Fibroblast of the aortic adventitia (primary cell): Measurements from ENCODE around the gene APOA5. TPM values are rescaled to one million over a fixed set of nuclear protein-coding genes. Genes with fewer than 3 reads are reported as not detected.
"Not testable (repeated sequence)": the region's sequence is repeated elsewhere in the genome, so short reads cannot be mapped to it uniquely, and the experiment has no call there.

ENCODE experiments used
- DNase-seq: peaks from one replicate; pipeline ENCODE4 v3.0.0-alpha.2; 2010; ENCODE audit warnings: low read depth
- H3K4me3 ChIP-seq: 2 replicates; pipeline ENCODE4 v1.5.1; 2011; ENCODE audit warnings: low read depth, mild to moderate bottlenecking, control low read depth, low read length, moderate library complexity
- total RNA-seq: library from RNA; depleted of rRNA; stranded (reverse); fragments of >200 nt; gene quantifications from 2 replicates; pipeline ENCODE4 v1.2.3, GENCODE V29; 2012; ENCODE audit warnings: low replicate concordance
- TF ChIP-seq, protein P1 (sequence below): IDR thresholded peaks from 2 replicates; pipeline ENCODE4 v1.5.1; 2011; ENCODE audit warnings: mild to moderate bottlenecking, low read length, control low read depth, inconsistent platforms; ENCODE audit not compliant: insufficient read depth

The APOA5 gene
- total RNA-seq, 1 donor = not detected

DNA sequence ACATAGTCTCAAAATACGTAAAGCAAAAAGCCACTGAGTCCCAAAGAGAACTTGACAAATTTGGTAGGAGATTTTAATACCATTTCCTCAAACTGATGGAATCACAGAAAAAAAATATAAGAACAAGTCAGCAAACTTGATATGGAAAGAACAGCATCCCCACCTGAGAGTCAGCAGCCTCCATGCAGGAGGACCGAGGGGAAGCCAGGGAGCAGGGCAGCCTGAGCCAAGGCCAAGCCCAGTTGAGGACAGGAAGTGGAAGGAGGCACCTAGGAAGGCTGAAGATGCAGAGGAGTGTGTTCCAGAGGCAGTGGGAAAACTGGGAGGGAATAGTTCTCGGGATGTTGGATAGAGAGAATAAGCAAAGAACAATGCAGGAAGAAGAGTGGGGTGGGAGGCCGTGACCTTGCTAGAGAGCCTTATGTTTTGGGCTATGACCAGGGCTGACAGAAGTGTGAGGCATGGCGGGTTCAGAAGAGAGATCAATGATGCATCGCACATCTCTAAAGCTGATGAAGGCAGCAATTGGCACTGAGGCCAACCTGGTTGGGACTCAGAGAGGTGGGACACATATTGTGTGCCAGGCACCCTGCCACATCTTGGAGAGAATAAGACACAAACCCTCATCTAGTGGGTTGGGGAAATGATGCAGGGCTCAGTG, 16.1 kb upstream of the APOA5 start:
- H3K4me3 ChIP-seq = no peak overlapping the region
- TF ChIP-seq, protein P1, sequence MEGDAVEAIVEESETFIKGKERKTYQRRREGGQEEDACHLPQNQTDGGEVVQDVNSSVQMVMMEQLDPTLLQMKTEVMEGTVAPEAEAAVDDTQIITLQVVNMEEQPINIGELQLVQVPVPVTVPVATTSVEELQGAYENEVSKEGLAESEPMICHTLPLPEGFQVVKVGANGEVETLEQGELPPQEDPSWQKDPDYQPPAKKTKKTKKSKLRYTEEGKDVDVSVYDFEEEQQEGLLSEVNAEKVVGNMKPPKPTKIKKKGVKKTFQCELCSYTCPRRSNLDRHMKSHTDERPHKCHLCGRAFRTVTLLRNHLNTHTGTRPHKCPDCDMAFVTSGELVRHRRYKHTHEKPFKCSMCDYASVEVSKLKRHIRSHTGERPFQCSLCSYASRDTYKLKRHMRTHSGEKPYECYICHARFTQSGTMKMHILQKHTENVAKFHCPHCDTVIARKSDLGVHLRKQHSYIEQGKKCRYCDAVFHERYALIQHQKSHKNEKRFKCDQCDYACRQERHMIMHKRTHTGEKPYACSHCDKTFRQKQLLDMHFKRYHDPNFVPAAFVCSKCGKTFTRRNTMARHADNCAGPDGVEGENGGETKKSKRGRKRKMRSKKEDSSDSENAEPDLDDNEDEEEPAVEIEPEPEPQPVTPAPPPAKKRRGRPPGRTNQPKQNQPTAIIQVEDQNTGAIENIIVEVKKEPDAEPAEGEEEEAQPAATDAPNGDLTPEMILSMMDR = no peak
- DNase-seq = no peak

DNA sequence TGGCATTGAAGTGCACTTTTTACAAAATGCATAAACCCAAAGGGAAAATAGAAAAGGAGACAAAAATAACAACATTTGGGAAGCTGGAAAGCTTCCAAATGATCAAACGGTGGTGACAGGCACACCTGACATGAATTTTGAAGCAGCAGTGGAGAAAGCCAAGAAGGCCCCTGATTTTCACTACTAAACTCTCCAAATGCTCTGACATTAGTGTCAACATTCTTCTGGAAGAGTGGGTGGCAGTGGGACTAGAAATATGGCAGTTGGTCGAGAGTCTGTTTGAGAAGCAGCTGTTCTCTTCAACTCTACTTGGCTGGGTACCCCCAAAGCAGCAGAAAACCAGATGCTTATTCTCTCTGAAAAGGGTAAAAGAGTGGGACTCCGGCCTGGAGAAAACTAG, 12.3 kb upstream of the APOA5 start:
- H3K4me3 ChIP-seq = no peak overlapping the region
- TF ChIP-seq, protein P1 = no peak
- DNase-seq = no peak

DNA sequence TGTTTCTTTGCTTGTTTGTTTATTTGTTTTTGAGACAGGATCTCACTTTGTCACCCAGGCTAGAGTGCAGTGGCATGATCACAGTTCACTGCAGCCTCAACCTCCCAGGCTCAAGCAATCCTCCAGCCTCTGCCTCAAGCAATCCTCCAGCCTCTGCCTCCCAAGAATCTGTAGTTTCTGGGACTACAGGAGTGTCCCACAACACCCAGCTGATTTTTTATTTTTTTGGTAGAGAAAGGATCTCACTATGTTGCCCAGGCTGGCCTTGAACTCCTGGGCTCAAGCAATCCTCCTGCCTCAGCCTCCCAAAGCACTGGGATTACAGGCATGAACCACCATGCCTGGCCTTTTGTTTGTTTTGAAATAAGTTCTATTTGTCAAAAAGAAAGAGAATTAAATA, 10.0 kb upstream of the APOA5 start:
- DNase-seq, H3K4me3 ChIP-seq: not testable (repeated sequence)

DNA sequence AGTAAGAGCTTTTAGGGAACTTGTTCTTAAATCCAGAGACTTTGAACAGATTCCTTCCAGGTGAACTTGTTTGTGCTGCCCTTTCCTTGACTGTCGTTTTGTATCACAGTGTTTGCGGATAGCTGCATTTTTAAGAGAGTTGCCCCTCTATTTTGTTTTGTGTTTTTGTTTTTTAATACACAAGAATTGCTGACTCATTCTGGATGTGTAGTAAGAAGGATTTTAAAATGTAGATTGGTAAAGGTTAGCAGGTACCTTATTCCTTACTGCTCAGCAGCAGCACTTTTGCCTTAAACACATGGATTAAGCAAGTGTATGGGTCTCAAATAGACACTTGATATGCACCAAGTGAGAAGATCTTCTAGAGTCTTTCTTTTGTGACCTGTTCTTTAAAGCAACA, 8.9 kb upstream of the APOA5 start:
- no peak overlapping the region for H3K4me3 ChIP-seq
- TF ChIP-seq, protein P1 = no peak
- DNase-seq = no peak

DNA sequence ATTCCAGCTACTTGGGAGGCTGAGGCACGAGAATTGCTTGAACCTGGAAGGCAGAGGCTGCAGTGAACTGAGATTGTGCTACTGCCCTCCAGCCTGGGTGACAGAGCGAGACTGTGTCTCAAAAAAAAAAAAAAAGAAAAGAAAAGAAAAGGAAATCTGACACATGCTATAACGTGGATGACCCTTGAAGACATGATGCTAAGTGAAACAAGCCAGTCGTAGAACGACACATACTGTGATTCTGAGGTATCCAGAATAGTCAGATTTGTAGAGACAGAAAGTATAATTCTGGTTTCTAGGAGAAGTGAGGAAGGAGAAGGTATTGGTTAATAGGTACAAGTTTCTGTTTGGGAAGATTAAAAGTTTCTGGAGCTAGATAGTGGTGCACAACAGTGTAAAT, 6.7 kb upstream of the APOA5 start:
- H3K4me3 ChIP-seq = no peak overlapping the region
- TF ChIP-seq, protein P1 = no peak
- DNase-seq = no peak

DNA sequence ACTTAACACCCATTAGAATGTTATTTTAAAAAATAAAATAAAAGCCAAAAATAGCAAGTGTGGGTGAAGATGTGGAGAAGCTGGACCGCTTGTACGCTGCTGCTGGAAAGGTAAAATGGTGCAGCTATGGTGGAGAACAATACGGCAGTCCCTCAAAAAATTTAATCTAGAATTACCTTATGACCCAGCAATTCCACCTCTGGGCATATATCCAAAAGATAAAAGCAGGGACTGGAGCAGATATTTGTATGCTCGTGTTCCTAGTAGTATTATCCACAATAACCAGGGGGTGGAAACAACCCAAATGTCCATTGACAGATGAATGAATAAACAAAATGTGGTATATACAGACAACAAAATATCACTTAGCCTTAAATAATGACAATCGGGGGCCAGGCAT, 6.1 kb upstream of the APOA5 start:
- TF ChIP-seq, protein P1 = no peak
- no peak for DNase-seq
- H3K4me3 ChIP-seq = no peak overlapping the region

DNA sequence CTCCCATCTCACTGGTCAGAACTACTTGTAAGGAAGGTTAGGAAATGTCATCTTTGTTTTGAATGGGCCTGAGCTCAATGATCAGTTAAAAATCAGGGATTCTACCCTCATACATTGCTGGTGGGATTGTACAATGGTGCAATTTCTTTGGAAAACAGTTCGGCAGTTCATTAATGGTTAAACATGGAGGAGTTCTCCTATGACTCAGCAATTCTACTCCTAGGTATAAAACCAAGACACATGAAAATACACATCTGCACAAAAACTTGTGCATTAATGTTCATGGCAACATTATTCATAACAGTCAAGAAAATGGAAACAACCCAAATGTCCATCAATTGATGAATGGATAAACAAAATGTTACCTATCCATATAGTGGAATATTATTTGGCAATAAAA, 4.9 kb upstream of the APOA5 start:
- no peak for DNase-seq
- TF ChIP-seq, protein P1 = no peak
- no peak overlapping the region for H3K4me3 ChIP-seq
